PC-9 (cell line): ENCODE results near the gene ROCK1. TPM values are rescaled to one million over a fixed set of nuclear protein-coding genes. Genes with fewer than 3 reads are reported as not detected.

Experiments used
- Bru-seq: library from RNA; stranded (reverse); fragments of 400-500 nt; gene quantifications from one replicate; lab custom pipeline; 2021; lab: Mats Ljungman, UMichigan
- BruChase-seq, 2 experiments: library from RNA; stranded (reverse); fragments of 400-500 nt; gene quantifications; one replicate each; lab custom pipeline; 2021; lab: Mats Ljungman, UMichigan
- BruUV-seq: library from RNA; stranded (reverse); fragments of 400-500 nt; replicated peaks from 2 replicates; lab custom pipeline; 2021; lab: Mats Ljungman, UMichigan
- CTCF ChIA-PET: fragments of 300-600 bp; sonication (Branson Sonifier 250); formaldehyde crosslinking; loops from one replicate; lab custom pipeline; 2022; ENCODE audit warnings: antibody characterized with exemption; lab: Charles Lee
- POLR2A ChIA-PET: fragments of 300-600 bp; sonication (Branson Sonifier 250); formaldehyde crosslinking; loops from one replicate; lab custom pipeline; 2022; ENCODE audit warnings: antibody characterized with exemption; ENCODE audit not compliant: unreplicated experiment; lab: Charles Lee
- DNase-seq, 2 experiments: peaks; one replicate each; pipeline versions ENCODE4 v3.0.0 to v3.0.0-alpha.2; 2015 to 2022; ENCODE audit warnings: mixed read lengths in 1 of 2
- H2AFZ ChIP-seq: fragments of 200-600 bp; sonication (generic); 2 replicates; pipeline ENCODE4 v1.8.1; 2017; ENCODE audit warnings: antibody characterized with exemption
- H3F3A ChIP-seq: fragments of 200-600 bp; sonication (generic); 2 replicates; pipeline ENCODE4 v1.8.1; 2017; ENCODE audit warnings: antibody characterized with exemption, mild to moderate bottlenecking, low read depth; ENCODE audit not compliant: insufficient read depth
- H3K27ac ChIP-seq: fragments of 200-600 bp; sonication (generic); 2 replicates; pipeline ENCODE4 v1.6.1; 2016; ENCODE audit warnings: mixed run types
- H3K27me3 ChIP-seq: fragments of 200-600 bp; sonication (generic); 2 replicates; pipeline ENCODE4 v1.6.1; 2016; ENCODE audit warnings: low read depth, mixed run types; ENCODE audit not compliant: insufficient read depth
- H3K36me3 ChIP-seq: fragments of 200-600 bp; sonication (generic); 2 replicates; pipeline ENCODE4 v1.6.1; 2016; ENCODE audit warnings: low read depth, mixed run types
- H3K4me1 ChIP-seq: fragments of 200-600 bp; sonication (generic); replicated peaks from 2 replicates; pipeline ENCODE4 v1.6.1; 2016; ENCODE audit warnings: mixed run types; ENCODE audit not compliant: insufficient read depth
- H3K4me2 ChIP-seq: fragments of 200-600 bp; sonication (generic); 2 replicates; pipeline ENCODE4 v1.6.1; 2017; ENCODE audit warnings: mixed run types
- H3K4me3 ChIP-seq: fragments of 200-600 bp; sonication (generic); 2 replicates; pipeline ENCODE4 v1.6.1; 2016; ENCODE audit warnings: mixed run types
- H3K79me2 ChIP-seq: fragments of 200-600 bp; sonication (generic); 2 replicates; pipeline ENCODE4 v1.6.1; 2017; ENCODE audit warnings: low read depth, mixed run types
- H3K9me2 ChIP-seq: fragments of 200-600 bp; sonication (generic); 2 replicates; pipeline ENCODE4 v1.8.1; 2017; ENCODE audit warnings: mild to moderate bottlenecking; ENCODE audit not compliant: insufficient read depth
- H3K9me3 ChIP-seq: fragments of 200-600 bp; sonication (generic); 2 replicates; pipeline ENCODE4 v1.8.1; 2016; ENCODE audit warnings: low read depth; ENCODE audit not compliant: insufficient read depth
- H4K20me1 ChIP-seq: fragments of 200-600 bp; sonication (generic); 2 replicates; pipeline ENCODE4 v1.8.1; 2017; ENCODE audit not compliant: insufficient read depth
- EZH2 ChIP-seq: fragments of 200-600 bp; sonication (generic); IDR thresholded peaks from 2 replicates; pipeline ENCODE4 v1.8.0; 2017; ENCODE audit warnings: antibody characterized with exemption, low read depth
- intact Hi-C: fragments of 100-400 bp; cut with micrococcal nuclease; formaldehyde crosslinking; loops from one replicate; pipeline ENCODE4 v1.10.0; 2022; ENCODE audit not compliant: unreplicated experiment
- long read RNA-seq: library from polyadenylated mRNA; stranded (forward); transcript quantifications from one replicate; pipeline ENCODE4 v2.0.0, GENCODE V29; 2022
- total RNA-seq: library from RNA; stranded (reverse); gene quantifications from 2 replicates; pipeline ENCODE4 v1.2.3, GENCODE V29; 2021
- TF ChIP-seq, protein P1 (sequence below): fragments of 200-600 bp; sonication (generic); conservative IDR thresholded peaks from 2 replicates; pipeline ENCODE4 v1.6.1; 2017; ENCODE audit warnings: mixed run types, antibody characterized with exemption, mild to moderate bottlenecking, moderate library complexity

ROCK1 gene
- total RNA-seq = 17.7 and 26.8 TPM in 2 replicates
- percentile 77 among the genes with signal in this experiment for Bru-seq, nascent RNA
- percentile 70 among the genes with signal in this experiment for BruChase-seq, experiment 1, labeled RNA remaining after a 2-hour chase
- BruChase-seq, experiment 2, labeled RNA remaining after a 6-hour chase = percentile 71 among the genes with signal in this experiment
- long read RNA-seq, full-length matches to known transcripts = 8 of 12 reads
- long read RNA-seq, partial matches to known transcripts = 3 of 12 reads
- long read RNA-seq, other reads (novel, unspliced or antisense) = 1 of 12 reads

DNA sequence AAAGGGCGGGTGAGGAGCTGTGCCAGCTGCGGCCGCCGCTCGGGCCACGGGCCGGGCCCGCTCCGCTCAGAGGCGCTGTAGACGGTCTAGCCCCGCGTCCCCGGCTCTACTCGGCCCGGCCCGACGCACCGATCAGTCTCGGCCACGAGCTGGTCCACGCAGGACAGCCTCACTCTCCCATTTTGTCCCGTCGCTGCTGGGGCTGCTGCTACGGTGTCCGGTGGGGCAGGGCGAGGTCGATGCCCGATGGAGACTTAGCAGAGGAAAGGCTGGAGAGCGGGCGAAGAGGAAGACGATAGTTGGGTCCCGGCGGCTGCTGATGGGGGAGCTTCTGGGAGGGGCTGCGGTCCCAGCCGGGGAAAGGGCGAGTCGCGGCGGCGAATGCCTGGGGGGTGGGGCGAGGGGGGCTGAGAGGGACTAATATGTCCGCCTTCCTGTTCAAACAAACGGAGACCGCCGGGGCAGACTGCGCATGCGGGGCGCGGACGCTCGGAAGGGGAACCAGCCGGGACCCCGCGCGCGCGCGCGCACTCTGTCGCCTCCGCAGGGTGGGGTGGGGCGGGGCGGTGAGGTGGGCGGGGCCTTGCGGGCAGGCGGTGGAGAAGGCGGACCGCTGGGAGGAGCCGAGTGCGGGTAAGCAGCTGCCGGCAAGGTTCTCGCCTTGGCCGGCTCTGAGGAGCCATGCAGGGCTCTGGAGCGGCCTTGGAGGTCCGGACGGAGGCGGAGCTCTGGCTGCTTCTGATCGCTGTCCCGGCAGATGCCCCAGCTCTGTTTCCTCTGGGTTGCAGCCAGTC lies at the start of gene ROCK1:
Gene ROCK1 (minus strand): TSS at position 468 of the 794 bp plus-strand sequence. CDS start 903 bp downstream, outside the sequence.
- POLR2A ChIA-PET = no interaction called here
- CTCF ChIA-PET = interaction anchor here (0.7 kb wide), 1 partner anchor 73 kb away, joined by 3 read pairs; no protein-coding TSS in a partner anchor
- no TSS peak for BruUV-seq

DNA sequence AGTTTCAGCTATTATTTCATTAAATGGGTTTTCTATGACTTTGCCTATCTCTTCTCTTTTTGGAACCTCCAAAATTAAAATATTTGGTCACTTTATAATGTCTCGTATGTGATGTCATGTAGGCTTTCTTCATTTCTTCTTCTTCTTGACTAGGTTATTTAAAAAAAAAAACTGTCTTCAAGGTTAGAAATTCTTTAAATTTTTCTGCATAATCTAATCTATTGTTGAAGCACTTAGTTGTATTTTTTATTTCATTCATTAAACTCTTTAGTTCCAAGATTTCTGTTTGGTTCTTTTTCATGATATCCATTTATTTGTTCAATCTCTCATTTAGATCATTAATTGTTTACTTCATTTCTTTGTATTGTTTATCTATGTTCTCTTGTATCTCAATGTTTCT lies 43.8 kb upstream of the ROCK1 start:
- intact Hi-C loops = no loop called here
- BruUV-seq = no TSS peak
- TF ChIP-seq, protein P1, sequence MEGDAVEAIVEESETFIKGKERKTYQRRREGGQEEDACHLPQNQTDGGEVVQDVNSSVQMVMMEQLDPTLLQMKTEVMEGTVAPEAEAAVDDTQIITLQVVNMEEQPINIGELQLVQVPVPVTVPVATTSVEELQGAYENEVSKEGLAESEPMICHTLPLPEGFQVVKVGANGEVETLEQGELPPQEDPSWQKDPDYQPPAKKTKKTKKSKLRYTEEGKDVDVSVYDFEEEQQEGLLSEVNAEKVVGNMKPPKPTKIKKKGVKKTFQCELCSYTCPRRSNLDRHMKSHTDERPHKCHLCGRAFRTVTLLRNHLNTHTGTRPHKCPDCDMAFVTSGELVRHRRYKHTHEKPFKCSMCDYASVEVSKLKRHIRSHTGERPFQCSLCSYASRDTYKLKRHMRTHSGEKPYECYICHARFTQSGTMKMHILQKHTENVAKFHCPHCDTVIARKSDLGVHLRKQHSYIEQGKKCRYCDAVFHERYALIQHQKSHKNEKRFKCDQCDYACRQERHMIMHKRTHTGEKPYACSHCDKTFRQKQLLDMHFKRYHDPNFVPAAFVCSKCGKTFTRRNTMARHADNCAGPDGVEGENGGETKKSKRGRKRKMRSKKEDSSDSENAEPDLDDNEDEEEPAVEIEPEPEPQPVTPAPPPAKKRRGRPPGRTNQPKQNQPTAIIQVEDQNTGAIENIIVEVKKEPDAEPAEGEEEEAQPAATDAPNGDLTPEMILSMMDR = no peak
- TF ChIP-seq EZH2 = no peak

More for the DNA sequence above, at the start of gene ROCK1:
- peak; percentile 73 to 90 for DNase-seq
- Histone ChIP-seq H3K9me2 (no peaks in the 10 kb centered on the region), H3K4me3 (peak within 1 kb of the TSS; percentile 90), H2AFZ (peak within 1 kb of the TSS; percentile 95), H3F3A (no peaks in the 10 kb centered on the region), H3K4me2 (peak within 1 kb of the TSS; percentile 95), H4K20me1 (peaks cover 14% of the 10 kb centered on the region), H3K79me2 (peaks cover 50% of the 10 kb centered on the region), H3K27ac (peak within 1 kb of the TSS; percentile 47), H3K4me1 (peaks cover 27% of the 10 kb centered on the region), H3K27me3 (no peaks in the 10 kb centered on the region), H3K36me3 (no peaks in the 10 kb centered on the region), H3K9me3 (no peaks in the 10 kb centered on the region)
- TF ChIP-seq, protein P1 = no peak
- TF ChIP-seq EZH2 = no peak
- intact Hi-C loops = loop anchor here (5.0 kb wide), 1 partner anchor 34 kb away; no protein-coding TSS in a partner anchor

DNA sequence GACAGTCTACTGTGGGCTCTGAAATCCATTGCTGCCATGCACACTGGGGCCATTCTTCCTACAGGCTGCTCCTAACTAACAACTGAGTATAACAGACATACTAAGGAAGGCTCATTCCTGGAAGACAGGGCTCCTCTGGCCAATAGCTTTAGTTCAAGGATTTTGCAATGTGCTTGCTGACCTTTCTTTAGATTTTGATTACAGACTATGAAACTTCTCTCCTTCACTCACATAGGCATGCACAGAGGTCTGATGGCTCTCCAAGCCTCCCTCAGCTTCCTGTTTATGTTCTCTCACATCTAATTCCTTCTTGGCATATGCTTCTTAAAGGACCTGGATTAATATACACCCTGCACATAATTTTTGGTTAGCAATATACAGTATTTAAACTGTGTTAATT lies 34.4 kb upstream of the ROCK1 start:
- no peaks in the 10 kb centered on the region for H3F3A ChIP-seq
- H3K27ac ChIP-seq = no peak overlapping the region
- no TSS peak for BruUV-seq
- H2AFZ ChIP-seq = no peak overlapping the region
- H3K4me2 ChIP-seq = no peak overlapping the region
- no peaks in the 10 kb centered on the region for H3K27me3 ChIP-seq
- intact Hi-C loops = no loop called here
- no peaks in the 10 kb centered on the region for H3K36me3 ChIP-seq
- no peak for DNase-seq
- ChIA-PET CTCF (no interaction called here), POLR2A (no interaction called here)
- no peak overlapping the region for H3K4me3 ChIP-seq
- H3K9me2 ChIP-seq = no peaks in the 10 kb centered on the region
- no peaks in the 10 kb centered on the region for H3K4me1 ChIP-seq
- no peaks in the 10 kb centered on the region for H4K20me1 ChIP-seq
- H3K79me2 ChIP-seq = no peaks in the 10 kb centered on the region
- TF ChIP-seq EZH2 = no peak
- TF ChIP-seq, protein P1 = no peak
- H3K9me3 ChIP-seq = no peaks in the 10 kb centered on the region

More for the DNA sequence above, 43.8 kb upstream of the ROCK1 start:
- H3K4me2 ChIP-seq = no peak overlapping the region
- H3K9me3 ChIP-seq = no peaks in the 10 kb centered on the region; the same call in 1 of the 2 replicates
- no peak overlapping the region for H2AFZ ChIP-seq
- ChIA-PET CTCF (no interaction called here), POLR2A (no interaction called here)
- no peaks in the 10 kb centered on the region for H3K36me3 ChIP-seq
- H3K27me3 ChIP-seq = no peaks in the 10 kb centered on the region
- no peaks in the 10 kb centered on the region for H3K79me2 ChIP-seq
- no peaks in the 10 kb centered on the region for H3K4me1 ChIP-seq
- no peaks in the 10 kb centered on the region for H3K9me2 ChIP-seq
- H3K27ac ChIP-seq = no peak overlapping the region
- DNase-seq = no peak
- no peaks in the 10 kb centered on the region for H4K20me1 ChIP-seq
- no peaks in the 10 kb centered on the region for H3F3A ChIP-seq
- no peak overlapping the region for H3K4me3 ChIP-seq
